PFSK-1 (cell line): Measurements from ENCODE around the gene FBXO27.

Experiments used
- POLR2AphosphoS5 ChIP-seq: IDR thresholded peaks from 2 replicates; pipeline ENCODE4 v1.6.1; 2012; ENCODE audit warnings: low read depth, mild to moderate bottlenecking, control low read depth, low read length, moderate library complexity
- SIN3A ChIP-seq: IDR thresholded peaks from 2 replicates; pipeline ENCODE4 v1.6.1; 2012; ENCODE audit warnings: mild to moderate bottlenecking, low read length, moderate library complexity, borderline replicate concordance; ENCODE audit not compliant: insufficient read depth
- TAF1 ChIP-seq: IDR thresholded peaks from 2 replicates; pipeline ENCODE4 v1.6.1; 2012; ENCODE audit warnings: low read length, control low read depth, borderline replicate concordance; ENCODE audit not compliant: insufficient read depth
- TF ChIP-seq, protein P1 (sequence below), 2 experiments: IDR thresholded peaks; 2 replicates each; pipeline versions ENCODE4 v1.6.1 to v1.8.0; 2011 to 2012; ENCODE audit warnings: low read depth in 2 of 2, low read length in 2 of 2, control low read depth in 1 of 2, inconsistent platforms in 1 of 2, mild to moderate bottlenecking in 1 of 2, moderate library complexity in 1 of 2; ENCODE audit not compliant: insufficient read depth in 1 of 2

GRCh38 chr19:39052243-39052746 is 19.9 kb upstream of the FBXO27 start:
- TF ChIP-seq SIN3A: no peak
- TF ChIP-seq TAF1: no peak
- TF ChIP-seq POLR2AphosphoS5: no peak
- TF ChIP-seq, protein P1, sequence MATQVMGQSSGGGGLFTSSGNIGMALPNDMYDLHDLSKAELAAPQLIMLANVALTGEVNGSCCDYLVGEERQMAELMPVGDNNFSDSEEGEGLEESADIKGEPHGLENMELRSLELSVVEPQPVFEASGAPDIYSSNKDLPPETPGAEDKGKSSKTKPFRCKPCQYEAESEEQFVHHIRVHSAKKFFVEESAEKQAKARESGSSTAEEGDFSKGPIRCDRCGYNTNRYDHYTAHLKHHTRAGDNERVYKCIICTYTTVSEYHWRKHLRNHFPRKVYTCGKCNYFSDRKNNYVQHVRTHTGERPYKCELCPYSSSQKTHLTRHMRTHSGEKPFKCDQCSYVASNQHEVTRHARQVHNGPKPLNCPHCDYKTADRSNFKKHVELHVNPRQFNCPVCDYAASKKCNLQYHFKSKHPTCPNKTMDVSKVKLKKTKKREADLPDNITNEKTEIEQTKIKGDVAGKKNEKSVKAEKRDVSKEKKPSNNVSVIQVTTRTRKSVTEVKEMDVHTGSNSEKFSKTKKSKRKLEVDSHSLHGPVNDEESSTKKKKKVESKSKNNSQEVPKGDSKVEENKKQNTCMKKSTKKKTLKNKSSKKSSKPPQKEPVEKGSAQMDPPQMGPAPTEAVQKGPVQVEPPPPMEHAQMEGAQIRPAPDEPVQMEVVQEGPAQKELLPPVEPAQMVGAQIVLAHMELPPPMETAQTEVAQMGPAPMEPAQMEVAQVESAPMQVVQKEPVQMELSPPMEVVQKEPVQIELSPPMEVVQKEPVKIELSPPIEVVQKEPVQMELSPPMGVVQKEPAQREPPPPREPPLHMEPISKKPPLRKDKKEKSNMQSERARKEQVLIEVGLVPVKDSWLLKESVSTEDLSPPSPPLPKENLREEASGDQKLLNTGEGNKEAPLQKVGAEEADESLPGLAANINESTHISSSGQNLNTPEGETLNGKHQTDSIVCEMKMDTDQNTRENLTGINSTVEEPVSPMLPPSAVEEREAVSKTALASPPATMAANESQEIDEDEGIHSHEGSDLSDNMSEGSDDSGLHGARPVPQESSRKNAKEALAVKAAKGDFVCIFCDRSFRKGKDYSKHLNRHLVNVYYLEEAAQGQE (IDR thresholded peaks at IDR 0.05; ENCODE audit: insufficient read depth in 1 of 2, low read depth in 2 of 2, low read length in 2 of 2): no peak
